ENCODE results near the gene PCDH8.

DNA sequence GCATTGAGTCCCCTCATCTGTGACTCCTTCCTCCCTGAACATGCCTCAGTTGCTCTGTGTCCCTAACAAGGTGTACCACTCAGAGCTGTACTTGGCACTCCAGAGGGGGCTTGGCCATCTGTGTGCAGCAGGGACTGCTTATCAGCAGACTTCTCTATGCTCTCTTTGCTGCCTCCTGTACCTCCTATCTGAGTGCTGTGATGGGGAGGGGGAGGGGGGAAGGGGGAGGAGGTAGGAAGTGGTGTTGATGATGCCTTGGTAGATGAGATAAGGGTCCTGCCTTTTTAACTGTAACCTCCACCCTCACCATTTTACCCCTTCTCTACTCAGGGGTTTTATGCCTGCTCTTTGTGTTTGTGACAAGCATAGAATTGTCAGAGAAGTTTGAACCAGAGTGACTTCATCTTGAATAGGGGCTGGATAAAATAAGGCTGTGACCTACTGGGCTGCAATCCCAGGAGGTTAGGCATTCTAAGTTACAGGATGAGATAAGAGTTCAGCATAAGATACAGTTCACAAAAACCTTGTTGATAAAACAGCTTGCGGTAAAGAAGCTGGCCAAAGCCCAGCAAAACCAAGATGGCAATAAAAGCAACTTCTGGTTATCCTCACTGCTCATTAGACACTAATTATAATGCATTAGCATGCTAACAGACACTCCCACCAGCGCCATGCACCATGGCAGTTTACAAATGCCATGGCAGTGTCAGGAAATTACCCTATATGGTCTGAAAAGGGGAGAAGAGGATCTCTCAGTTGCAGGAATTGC is 13.2 kb downstream of the PCDH8 start:
- TF ChIP-seq, protein P1, sequence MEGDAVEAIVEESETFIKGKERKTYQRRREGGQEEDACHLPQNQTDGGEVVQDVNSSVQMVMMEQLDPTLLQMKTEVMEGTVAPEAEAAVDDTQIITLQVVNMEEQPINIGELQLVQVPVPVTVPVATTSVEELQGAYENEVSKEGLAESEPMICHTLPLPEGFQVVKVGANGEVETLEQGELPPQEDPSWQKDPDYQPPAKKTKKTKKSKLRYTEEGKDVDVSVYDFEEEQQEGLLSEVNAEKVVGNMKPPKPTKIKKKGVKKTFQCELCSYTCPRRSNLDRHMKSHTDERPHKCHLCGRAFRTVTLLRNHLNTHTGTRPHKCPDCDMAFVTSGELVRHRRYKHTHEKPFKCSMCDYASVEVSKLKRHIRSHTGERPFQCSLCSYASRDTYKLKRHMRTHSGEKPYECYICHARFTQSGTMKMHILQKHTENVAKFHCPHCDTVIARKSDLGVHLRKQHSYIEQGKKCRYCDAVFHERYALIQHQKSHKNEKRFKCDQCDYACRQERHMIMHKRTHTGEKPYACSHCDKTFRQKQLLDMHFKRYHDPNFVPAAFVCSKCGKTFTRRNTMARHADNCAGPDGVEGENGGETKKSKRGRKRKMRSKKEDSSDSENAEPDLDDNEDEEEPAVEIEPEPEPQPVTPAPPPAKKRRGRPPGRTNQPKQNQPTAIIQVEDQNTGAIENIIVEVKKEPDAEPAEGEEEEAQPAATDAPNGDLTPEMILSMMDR (conservative IDR thresholded peaks at IDR 0.05; ENCODE audit: low read depth in 2 of 2) = no peak
- TF ChIP-seq EZH2 (IDR thresholded peaks at IDR 0.05; ENCODE audit: low read depth, unreplicated experiment) (no peak), POLR2AphosphoS5 (IDR thresholded peaks at IDR 0.05; ENCODE audit: low read depth) (no peak), EZH2phosphoT487 (IDR thresholded peaks at IDR 0.05; ENCODE audit: unreplicated experiment) (no peak), JUNB (IDR thresholded peaks at IDR 0.05; ENCODE audit: unreplicated experiment) (no peak), CREB1 (CRISPR knock-in tag; IDR thresholded peaks at IDR 0.05; ENCODE audit: low read depth) (no peak), ZNF114 (CRISPR knock-in tag; IDR thresholded peaks at IDR 0.05) (no peak), NANOG (IDR thresholded peaks at IDR 0.05; ENCODE audit: borderline replicate concordance) (no peak), STAT1 (IDR thresholded peaks at IDR 0.05; ENCODE audit: unreplicated experiment) (no peak)
- TF ChIP-seq, protein P2, sequence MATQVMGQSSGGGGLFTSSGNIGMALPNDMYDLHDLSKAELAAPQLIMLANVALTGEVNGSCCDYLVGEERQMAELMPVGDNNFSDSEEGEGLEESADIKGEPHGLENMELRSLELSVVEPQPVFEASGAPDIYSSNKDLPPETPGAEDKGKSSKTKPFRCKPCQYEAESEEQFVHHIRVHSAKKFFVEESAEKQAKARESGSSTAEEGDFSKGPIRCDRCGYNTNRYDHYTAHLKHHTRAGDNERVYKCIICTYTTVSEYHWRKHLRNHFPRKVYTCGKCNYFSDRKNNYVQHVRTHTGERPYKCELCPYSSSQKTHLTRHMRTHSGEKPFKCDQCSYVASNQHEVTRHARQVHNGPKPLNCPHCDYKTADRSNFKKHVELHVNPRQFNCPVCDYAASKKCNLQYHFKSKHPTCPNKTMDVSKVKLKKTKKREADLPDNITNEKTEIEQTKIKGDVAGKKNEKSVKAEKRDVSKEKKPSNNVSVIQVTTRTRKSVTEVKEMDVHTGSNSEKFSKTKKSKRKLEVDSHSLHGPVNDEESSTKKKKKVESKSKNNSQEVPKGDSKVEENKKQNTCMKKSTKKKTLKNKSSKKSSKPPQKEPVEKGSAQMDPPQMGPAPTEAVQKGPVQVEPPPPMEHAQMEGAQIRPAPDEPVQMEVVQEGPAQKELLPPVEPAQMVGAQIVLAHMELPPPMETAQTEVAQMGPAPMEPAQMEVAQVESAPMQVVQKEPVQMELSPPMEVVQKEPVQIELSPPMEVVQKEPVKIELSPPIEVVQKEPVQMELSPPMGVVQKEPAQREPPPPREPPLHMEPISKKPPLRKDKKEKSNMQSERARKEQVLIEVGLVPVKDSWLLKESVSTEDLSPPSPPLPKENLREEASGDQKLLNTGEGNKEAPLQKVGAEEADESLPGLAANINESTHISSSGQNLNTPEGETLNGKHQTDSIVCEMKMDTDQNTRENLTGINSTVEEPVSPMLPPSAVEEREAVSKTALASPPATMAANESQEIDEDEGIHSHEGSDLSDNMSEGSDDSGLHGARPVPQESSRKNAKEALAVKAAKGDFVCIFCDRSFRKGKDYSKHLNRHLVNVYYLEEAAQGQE (IDR thresholded peaks at IDR 0.05; ENCODE audit: unreplicated experiment) = no peak
- TF ChIP-seq, protein P3, sequence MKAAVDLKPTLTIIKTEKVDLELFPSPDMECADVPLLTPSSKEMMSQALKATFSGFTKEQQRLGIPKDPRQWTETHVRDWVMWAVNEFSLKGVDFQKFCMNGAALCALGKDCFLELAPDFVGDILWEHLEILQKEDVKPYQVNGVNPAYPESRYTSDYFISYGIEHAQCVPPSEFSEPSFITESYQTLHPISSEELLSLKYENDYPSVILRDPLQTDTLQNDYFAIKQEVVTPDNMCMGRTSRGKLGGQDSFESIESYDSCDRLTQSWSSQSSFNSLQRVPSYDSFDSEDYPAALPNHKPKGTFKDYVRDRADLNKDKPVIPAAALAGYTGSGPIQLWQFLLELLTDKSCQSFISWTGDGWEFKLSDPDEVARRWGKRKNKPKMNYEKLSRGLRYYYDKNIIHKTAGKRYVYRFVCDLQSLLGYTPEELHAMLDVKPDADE (IDR thresholded peaks at IDR 0.05) = no peak
- TF ChIP-seq, protein P4, sequence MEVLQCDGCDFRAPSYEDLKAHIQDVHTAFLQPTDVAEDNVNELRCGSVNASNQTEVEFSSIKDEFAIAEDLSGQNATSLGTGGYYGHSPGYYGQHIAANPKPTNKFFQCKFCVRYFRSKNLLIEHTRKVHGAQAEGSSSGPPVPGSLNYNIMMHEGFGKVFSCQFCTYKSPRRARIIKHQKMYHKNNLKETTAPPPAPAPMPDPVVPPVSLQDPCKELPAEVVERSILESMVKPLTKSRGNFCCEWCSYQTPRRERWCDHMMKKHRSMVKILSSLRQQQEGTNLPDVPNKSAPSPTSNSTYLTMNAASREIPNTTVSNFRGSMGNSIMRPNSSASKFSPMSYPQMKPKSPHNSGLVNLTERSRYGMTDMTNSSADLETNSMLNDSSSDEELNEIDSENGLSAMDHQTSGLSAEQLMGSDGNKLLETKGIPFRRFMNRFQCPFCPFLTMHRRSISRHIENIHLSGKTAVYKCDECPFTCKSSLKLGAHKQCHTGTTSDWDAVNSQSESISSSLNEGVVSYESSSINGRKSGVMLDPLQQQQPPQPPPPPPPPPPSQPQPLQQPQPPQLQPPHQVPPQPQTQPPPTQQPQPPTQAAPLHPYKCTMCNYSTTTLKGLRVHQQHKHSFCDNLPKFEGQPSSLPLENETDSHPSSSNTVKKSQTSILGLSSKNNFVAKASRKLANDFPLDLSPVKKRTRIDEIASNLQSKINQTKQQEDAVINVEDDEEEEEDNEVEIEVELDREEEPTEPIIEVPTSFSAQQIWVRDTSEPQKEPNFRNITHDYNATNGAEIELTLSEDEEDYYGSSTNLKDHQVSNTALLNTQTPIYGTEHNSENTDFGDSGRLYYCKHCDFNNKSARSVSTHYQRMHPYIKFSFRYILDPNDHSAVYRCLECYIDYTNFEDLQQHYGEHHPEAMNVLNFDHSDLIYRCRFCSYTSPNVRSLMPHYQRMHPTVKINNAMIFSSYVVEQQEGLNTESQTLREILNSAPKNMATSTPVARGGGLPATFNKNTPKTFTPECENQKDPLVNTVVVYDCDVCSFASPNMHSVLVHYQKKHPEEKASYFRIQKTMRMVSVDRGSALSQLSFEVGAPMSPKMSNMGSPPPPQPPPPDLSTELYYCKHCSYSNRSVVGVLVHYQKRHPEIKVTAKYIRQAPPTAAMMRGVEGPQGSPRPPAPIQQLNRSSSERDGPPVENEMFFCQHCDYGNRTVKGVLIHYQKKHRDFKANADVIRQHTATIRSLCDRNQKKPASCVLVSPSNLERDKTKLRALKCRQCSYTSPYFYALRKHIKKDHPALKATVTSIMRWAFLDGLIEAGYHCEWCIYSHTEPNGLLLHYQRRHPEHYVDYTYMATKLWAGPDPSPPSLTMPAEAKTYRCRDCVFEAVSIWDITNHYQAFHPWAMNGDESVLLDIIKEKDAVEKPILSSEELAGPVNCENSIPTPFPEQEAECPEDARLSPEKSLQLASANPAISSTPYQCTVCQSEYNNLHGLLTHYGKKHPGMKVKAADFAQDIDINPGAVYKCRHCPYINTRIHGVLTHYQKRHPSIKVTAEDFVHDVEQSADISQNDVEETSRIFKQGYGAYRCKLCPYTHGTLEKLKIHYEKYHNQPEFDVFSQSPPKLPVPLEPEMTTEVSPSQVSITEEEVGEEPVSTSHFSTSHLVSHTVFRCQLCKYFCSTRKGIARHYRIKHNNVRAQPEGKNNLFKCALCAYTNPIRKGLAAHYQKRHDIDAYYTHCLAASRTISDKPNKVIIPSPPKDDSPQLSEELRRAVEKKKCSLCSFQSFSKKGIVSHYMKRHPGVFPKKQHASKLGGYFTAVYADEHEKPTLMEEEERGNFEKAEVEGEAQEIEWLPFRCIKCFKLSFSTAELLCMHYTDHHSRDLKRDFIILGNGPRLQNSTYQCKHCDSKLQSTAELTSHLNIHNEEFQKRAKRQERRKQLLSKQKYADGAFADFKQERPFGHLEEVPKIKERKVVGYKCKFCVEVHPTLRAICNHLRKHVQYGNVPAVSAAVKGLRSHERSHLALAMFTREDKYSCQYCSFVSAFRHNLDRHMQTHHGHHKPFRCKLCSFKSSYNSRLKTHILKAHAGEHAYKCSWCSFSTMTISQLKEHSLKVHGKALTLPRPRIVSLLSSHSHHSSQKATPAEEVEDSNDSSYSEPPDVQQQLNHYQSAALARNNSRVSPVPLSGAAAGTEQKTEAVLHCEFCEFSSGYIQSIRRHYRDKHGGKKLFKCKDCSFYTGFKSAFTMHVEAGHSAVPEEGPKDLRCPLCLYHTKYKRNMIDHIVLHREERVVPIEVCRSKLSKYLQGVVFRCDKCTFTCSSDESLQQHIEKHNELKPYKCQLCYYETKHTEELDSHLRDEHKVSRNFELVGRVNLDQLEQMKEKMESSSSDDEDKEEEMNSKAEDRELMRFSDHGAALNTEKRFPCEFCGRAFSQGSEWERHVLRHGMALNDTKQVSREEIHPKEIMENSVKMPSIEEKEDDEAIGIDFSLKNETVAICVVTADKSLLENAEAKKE (CRISPR knock-in tag; IDR thresholded peaks at IDR 0.05) = no peak
